ENCODE measurements around the gene RNF150. TPM values are rescaled to one million over a fixed set of nuclear protein-coding genes. Genes with fewer than 3 reads are reported as not detected.

Gene RNF150
- total and polyA plus RNA-seq, 2 of the 8 experiments (the other 6 are each of a cell fraction or from before 2014, with no cell fraction given): 3.4 to 4.8 TPM

DNA sequence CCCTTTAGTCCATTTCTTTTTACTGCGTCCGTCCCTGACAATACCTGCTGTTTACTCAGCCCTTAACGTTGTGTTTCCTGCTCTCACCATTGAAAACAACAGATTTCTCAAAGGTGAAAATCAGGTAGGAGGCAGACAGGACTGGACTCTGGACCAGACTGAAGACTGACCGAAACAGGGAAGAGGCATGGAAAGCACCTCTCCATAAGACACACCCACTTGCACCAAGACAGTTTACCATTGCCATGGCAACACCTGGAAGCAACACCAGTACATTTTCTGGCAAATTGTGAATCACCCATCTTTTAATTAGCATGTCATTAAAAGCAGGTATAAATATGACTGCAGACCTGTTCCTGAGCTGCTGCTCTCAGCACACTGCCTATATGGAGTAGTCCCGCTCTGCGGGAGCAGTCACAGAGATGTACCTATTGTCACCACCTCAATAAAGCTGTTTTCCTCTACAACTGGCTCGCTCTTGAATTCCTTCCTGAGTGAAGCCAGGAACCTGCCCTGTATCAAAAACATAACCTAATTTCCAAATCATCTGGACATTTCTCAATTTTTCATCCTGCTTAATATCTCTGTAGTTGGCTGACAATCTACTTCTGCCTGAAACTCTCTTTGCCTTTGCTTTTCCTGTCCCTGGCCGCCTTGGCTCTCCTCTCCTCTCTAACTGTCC lies 117.0 kb downstream of the RNF150 start (continued):
- TF ChIP-seq, protein P1, sequence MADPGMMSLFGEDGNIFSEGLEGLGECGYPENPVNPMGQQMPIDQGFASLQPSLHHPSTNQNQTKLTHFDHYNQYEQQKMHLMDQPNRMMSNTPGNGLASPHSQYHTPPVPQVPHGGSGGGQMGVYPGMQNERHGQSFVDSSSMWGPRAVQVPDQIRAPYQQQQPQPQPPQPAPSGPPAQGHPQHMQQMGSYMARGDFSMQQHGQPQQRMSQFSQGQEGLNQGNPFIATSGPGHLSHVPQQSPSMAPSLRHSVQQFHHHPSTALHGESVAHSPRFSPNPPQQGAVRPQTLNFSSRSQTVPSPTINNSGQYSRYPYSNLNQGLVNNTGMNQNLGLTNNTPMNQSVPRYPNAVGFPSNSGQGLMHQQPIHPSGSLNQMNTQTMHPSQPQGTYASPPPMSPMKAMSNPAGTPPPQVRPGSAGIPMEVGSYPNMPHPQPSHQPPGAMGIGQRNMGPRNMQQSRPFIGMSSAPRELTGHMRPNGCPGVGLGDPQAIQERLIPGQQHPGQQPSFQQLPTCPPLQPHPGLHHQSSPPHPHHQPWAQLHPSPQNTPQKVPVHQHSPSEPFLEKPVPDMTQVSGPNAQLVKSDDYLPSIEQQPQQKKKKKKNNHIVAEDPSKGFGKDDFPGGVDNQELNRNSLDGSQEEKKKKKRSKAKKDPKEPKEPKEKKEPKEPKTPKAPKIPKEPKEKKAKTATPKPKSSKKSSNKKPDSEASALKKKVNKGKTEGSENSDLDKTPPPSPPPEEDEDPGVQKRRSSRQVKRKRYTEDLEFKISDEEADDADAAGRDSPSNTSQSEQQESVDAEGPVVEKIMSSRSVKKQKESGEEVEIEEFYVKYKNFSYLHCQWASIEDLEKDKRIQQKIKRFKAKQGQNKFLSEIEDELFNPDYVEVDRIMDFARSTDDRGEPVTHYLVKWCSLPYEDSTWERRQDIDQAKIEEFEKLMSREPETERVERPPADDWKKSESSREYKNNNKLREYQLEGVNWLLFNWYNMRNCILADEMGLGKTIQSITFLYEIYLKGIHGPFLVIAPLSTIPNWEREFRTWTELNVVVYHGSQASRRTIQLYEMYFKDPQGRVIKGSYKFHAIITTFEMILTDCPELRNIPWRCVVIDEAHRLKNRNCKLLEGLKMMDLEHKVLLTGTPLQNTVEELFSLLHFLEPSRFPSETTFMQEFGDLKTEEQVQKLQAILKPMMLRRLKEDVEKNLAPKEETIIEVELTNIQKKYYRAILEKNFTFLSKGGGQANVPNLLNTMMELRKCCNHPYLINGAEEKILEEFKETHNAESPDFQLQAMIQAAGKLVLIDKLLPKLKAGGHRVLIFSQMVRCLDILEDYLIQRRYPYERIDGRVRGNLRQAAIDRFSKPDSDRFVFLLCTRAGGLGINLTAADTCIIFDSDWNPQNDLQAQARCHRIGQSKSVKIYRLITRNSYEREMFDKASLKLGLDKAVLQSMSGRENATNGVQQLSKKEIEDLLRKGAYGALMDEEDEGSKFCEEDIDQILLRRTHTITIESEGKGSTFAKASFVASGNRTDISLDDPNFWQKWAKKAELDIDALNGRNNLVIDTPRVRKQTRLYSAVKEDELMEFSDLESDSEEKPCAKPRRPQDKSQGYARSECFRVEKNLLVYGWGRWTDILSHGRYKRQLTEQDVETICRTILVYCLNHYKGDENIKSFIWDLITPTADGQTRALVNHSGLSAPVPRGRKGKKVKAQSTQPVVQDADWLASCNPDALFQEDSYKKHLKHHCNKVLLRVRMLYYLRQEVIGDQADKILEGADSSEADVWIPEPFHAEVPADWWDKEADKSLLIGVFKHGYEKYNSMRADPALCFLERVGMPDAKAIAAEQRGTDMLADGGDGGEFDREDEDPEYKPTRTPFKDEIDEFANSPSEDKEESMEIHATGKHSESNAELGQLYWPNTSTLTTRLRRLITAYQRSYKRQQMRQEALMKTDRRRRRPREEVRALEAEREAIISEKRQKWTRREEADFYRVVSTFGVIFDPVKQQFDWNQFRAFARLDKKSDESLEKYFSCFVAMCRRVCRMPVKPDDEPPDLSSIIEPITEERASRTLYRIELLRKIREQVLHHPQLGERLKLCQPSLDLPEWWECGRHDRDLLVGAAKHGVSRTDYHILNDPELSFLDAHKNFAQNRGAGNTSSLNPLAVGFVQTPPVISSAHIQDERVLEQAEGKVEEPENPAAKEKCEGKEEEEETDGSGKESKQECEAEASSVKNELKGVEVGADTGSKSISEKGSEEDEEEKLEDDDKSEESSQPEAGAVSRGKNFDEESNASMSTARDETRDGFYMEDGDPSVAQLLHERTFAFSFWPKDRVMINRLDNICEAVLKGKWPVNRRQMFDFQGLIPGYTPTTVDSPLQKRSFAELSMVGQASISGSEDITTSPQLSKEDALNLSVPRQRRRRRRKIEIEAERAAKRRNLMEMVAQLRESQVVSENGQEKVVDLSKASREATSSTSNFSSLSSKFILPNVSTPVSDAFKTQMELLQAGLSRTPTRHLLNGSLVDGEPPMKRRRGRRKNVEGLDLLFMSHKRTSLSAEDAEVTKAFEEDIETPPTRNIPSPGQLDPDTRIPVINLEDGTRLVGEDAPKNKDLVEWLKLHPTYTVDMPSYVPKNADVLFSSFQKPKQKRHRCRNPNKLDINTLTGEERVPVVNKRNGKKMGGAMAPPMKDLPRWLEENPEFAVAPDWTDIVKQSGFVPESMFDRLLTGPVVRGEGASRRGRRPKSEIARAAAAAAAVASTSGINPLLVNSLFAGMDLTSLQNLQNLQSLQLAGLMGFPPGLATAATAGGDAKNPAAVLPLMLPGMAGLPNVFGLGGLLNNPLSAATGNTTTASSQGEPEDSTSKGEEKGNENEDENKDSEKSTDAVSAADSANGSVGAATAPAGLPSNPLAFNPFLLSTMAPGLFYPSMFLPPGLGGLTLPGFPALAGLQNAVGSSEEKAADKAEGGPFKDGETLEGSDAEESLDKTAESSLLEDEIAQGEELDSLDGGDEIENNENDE (IDR thresholded peaks at IDR 0.05; ENCODE audit: insufficient replicate concordance, low read length): no peak
- no peak for TF ChIP-seq SP4 (IDR thresholded peaks at IDR 0.05; ENCODE audit: low read length)
- TF ChIP-seq TBP (IDR thresholded peaks at IDR 0.05; ENCODE audit: low read depth, low read length): no peak
- TF ChIP-seq TCF12 (IDR thresholded peaks at IDR 0.05; ENCODE audit: low read depth, low read length): no peak
- TF ChIP-seq ZNF274 (IDR thresholded peaks at IDR 0.05; ENCODE audit: borderline replicate concordance, extremely low read depth, low read length): no peak
- TF ChIP-seq POU5F1 (IDR thresholded peaks at IDR 0.05; ENCODE audit: low read depth, low read length): no peak
- TF ChIP-seq, protein P2, sequence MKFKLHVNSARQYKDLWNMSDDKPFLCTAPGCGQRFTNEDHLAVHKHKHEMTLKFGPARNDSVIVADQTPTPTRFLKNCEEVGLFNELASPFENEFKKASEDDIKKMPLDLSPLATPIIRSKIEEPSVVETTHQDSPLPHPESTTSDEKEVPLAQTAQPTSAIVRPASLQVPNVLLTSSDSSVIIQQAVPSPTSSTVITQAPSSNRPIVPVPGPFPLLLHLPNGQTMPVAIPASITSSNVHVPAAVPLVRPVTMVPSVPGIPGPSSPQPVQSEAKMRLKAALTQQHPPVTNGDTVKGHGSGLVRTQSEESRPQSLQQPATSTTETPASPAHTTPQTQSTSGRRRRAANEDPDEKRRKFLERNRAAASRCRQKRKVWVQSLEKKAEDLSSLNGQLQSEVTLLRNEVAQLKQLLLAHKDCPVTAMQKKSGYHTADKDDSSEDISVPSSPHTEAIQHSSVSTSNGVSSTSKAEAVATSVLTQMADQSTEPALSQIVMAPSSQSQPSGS (IDR thresholded peaks at IDR 0.05; ENCODE audit: low read length): no peak
- no peak for TF ChIP-seq RFX5 (IDR thresholded peaks at IDR 0.05; ENCODE audit: borderline replicate concordance, low read depth, low read length)

All from H1 (cell line).